Caco-2 (cell line): Measurements from ENCODE around the gene RFTN2. TPM values are rescaled to one million over a fixed set of nuclear protein-coding genes. Genes with fewer than 3 reads are reported as not detected.
"Not testable (repeated sequence)": the region's sequence is repeated elsewhere in the genome, so short reads cannot be mapped to it uniquely, and the experiment has no call there.

Experiments used
- BruUV-seq: library from RNA; stranded (reverse); fragments of 400-500 nt; replicated peaks from 2 replicates; lab custom pipeline; 2021; lab: Mats Ljungman, UMichigan
- CTCF ChIA-PET: fragments of 300-600 bp; sonication (Branson Sonifier 250); formaldehyde crosslinking; loops from one replicate; lab custom pipeline; 2022; ENCODE audit warnings: antibody characterized with exemption; lab: Charles Lee
- POLR2A ChIA-PET: fragments of 300-600 bp; sonication (Branson Sonifier 250); formaldehyde crosslinking; loops from one replicate; lab custom pipeline; 2022; ENCODE audit warnings: antibody characterized with exemption; lab: Charles Lee
- DNase-seq, 2 experiments: peaks; one replicate each; pipeline versions ENCODE4 v3.0.0 to v3.0.0-alpha.2; 2020 to 2022
- H3K27me3 ChIP-seq: replicated peaks from 2 replicates; pipeline ENCODE4 v1.6.0; 2011; ENCODE audit warnings: low read length; ENCODE audit not compliant: control insufficient read depth, insufficient read depth
- H3K36me3 ChIP-seq: 2 replicates; pipeline ENCODE4 v1.5.1; 2011; ENCODE audit warnings: low read length; ENCODE audit not compliant: control insufficient read depth, insufficient read depth
- H3K4me1 ChIP-seq: fragments of 250-450 bp; sonication (Bioruptor Pico); 2 replicates; pipeline ENCODE4 v1.5.1; 2020; ENCODE audit warnings: mild to moderate bottlenecking
- H3K4me3 ChIP-seq: 2 replicates; pipeline ENCODE4 v1.5.1; 2011; ENCODE audit warnings: low read depth, mild to moderate bottlenecking, control low read depth, low read length
- H3K9me3 ChIP-seq: fragments of 250-450 bp; sonication (Bioruptor Pico); 2 replicates; pipeline ENCODE4 v1.5.1; 2020; ENCODE audit warnings: mild to moderate bottlenecking, moderate library complexity
- H3K27ac Mint-ChIP-seq: one replicate; pipeline ENCODE4 v1.8.0; 2022; ENCODE audit warnings: mixed read lengths; ENCODE audit not compliant: unreplicated experiment
- H3K27me3 Mint-ChIP-seq: one replicate; pipeline ENCODE4 v1.8.0; 2022; ENCODE audit warnings: mixed read lengths; ENCODE audit not compliant: insufficient read depth, unreplicated experiment
- H3K36me3 Mint-ChIP-seq: one replicate; pipeline ENCODE4 v1.8.0; 2022; ENCODE audit warnings: mild to moderate bottlenecking, mixed read lengths; ENCODE audit not compliant: insufficient read depth, unreplicated experiment
- H3K4me1 Mint-ChIP-seq: one replicate; pipeline ENCODE4 v1.8.0; 2022; ENCODE audit warnings: low read depth, mixed read lengths; ENCODE audit not compliant: unreplicated experiment
- H3K4me3 Mint-ChIP-seq: one replicate; pipeline ENCODE4 v1.8.0; 2022; ENCODE audit warnings: mild to moderate bottlenecking, moderate library complexity, mixed read lengths; ENCODE audit not compliant: unreplicated experiment
- H3K9me3 Mint-ChIP-seq: one replicate; pipeline ENCODE4 v1.8.0; 2022; ENCODE audit warnings: mixed read lengths; ENCODE audit not compliant: unreplicated experiment
- CTCF ChIP-seq, 2 experiments: fragments of 200-600 bp in 1 of 2; IDR thresholded peaks; 1 replicate in 1 of 2; 2 replicates in 1 of 2; pipeline versions ENCODE4 v1.5.1 to v1.8.0; 2011 to 2022; ENCODE audit warnings: antibody characterized with exemption in 1 of 2, control low read depth in 1 of 2, inconsistent platforms in 1 of 2, low read depth in 1 of 2, low read length in 1 of 2, mild to moderate bottlenecking in 1 of 2, moderate library complexity in 1 of 2; ENCODE audit not compliant: insufficient read depth in 1 of 2, severe bottlenecking in 1 of 2, unreplicated experiment in 1 of 2
- intact Hi-C: fragments of 100-400 bp; cut with micrococcal nuclease; formaldehyde crosslinking; loops from one replicate; pipeline ENCODE4 v1.10.0; 2022; ENCODE audit not compliant: unreplicated experiment
- total RNA-seq: library from RNA; stranded (reverse); gene quantifications from 2 replicates; pipeline ENCODE4 v1.2.3, GENCODE V29; 2022

Gene RFTN2
- total RNA-seq, 1 experiment from 2014 or later: 0.18 TPM

GRCh38 chr2:197704434-197705120, 29.2 kb upstream of the RFTN2 start:
- Mint-ChIP-seq H3K4me3 (peak overlapping the region; percentile 90), H3K9me3 (no peaks in the 10 kb centered on the region), H3K4me1 (peaks cover 12% of the 10 kb centered on the region), H3K27ac (peak overlapping the region; percentile 94), H3K36me3 (peaks cover 17% of the 10 kb centered on the region), H3K27me3 (peaks cover 3% of the 10 kb centered on the region)
- intact Hi-C loops: loop anchor here (5.0 to 10.0 kb wide), 4 partner anchors 187 to 593 kb away; partner anchors contain the start of genes COQ10B, HSPE1 and MOB4
- Histone ChIP-seq H3K27me3 (no peaks in the 10 kb centered on the region), H3K9me3 (no peaks in the 10 kb centered on the region), H3K4me3 (peak overlapping the region; percentile 86), H3K4me1 (peaks cover 5% of the 10 kb centered on the region), H3K36me3 (no peaks in the 10 kb centered on the region; the same call in 1 of the 2 replicates)
- TF ChIP-seq CTCF (IDR thresholded peaks at IDR 0.05; ENCODE audit: insufficient read depth in 1 of 2, low read depth in 1 of 2, low read length in 1 of 2, severe bottlenecking in 1 of 2, unreplicated experiment in 1 of 2): no peak
- ChIA-PET POLR2A (interaction anchor here (0.9 to 1.2 kb wide), 2 partner anchors 205 to 254 kb away, joined by 3 to 5 read pairs; partner anchors contain the start of genes HSPD1 and HSPE1), CTCF (interaction anchor here (1.2 kb wide), 1 partner anchor 12 kb away, joined by 3 read pairs; no protein-coding TSS in a partner anchor)
- no TSS peak for BruUV-seq
- no peak for DNase-seq

GRCh38 chr2:197700960-197701359, 25.6 kb upstream of the RFTN2 start:
- ChIA-PET POLR2A (no interaction called here), CTCF (no interaction called here)
- Mint-ChIP-seq H3K9me3 (no peaks in the 10 kb centered on the region), H3K27ac (no peak overlapping the region), H3K36me3 (peaks cover 5% of the 10 kb centered on the region), H3K27me3 (peaks cover 3% of the 10 kb centered on the region), H3K4me1 (peaks cover 7% of the 10 kb centered on the region), H3K4me3 (no peak overlapping the region)
- DNase-seq: no peak
- Histone ChIP-seq H3K27me3 (no peaks in the 10 kb centered on the region), H3K4me1 (no peaks in the 10 kb centered on the region), H3K9me3 (no peaks in the 10 kb centered on the region), H3K36me3 (no peaks in the 10 kb centered on the region), H3K4me3 (no peak overlapping the region)
- TF ChIP-seq CTCF (IDR thresholded peaks at IDR 0.05; ENCODE audit: insufficient read depth in 1 of 2, low read depth in 1 of 2, low read length in 1 of 2, severe bottlenecking in 1 of 2, unreplicated experiment in 1 of 2): no peak
- intact Hi-C loops: loop anchor here (10.0 kb wide), 1 partner anchor 246 kb away; the partner anchor contains the start of gene COQ10B
- BruUV-seq: no TSS peak

GRCh38 chr2:197699724-197700123, 24.3 kb upstream of the RFTN2 start:
- DNase-seq, H3K27me3 Mint-ChIP-seq, POLR2A ChIA-PET, H3K4me1 ChIP-seq, H3K4me1 Mint-ChIP-seq, H3K36me3 Mint-ChIP-seq, CTCF ChIA-PET, H3K27me3 ChIP-seq, H3K4me3 Mint-ChIP-seq, H3K4me3 ChIP-seq, H3K36me3 ChIP-seq, H3K27ac Mint-ChIP-seq, H3K9me3 Mint-ChIP-seq, BruUV-seq, H3K9me3 ChIP-seq: not testable (repeated sequence)
- intact Hi-C loops: loop anchor here (10.0 kb wide), 1 partner anchor 245 kb away; the partner anchor contains the start of gene COQ10B

GRCh38 chr2:197696571-197696970, 21.2 kb upstream of the RFTN2 start:
- H3K9me3 ChIP-seq, intact Hi-C loops, H3K9me3 Mint-ChIP-seq, H3K4me3 ChIP-seq, H3K36me3 Mint-ChIP-seq, H3K4me1 Mint-ChIP-seq, H3K4me1 ChIP-seq, DNase-seq, POLR2A ChIA-PET, H3K27me3 ChIP-seq, CTCF ChIA-PET, H3K36me3 ChIP-seq, H3K27ac Mint-ChIP-seq, BruUV-seq, H3K27me3 Mint-ChIP-seq, H3K4me3 Mint-ChIP-seq: not testable (repeated sequence)

- CTCF ChIA-PET, H3K27ac Mint-ChIP-seq, H3K4me1 ChIP-seq, DNase-seq, POLR2A ChIA-PET, H3K36me3 Mint-ChIP-seq, intact Hi-C loops, H3K27me3 Mint-ChIP-seq, H3K4me3 ChIP-seq, H3K9me3 Mint-ChIP-seq, H3K27me3 ChIP-seq, H3K36me3 ChIP-seq, H3K4me1 Mint-ChIP-seq, H3K9me3 ChIP-seq, BruUV-seq, H3K4me3 Mint-ChIP-seq: not testable (repeated sequence)
Observed at GRCh38 chr2:197695971-197696370, 20.6 kb upstream of the RFTN2 start.
